Mesenchymal stem cell (in vitro differentiated cells and primary cell): ENCODE measurements around the gene ATP6V1F.
A peak's percentile ranks its signal among the peaks of the same experiment; 100 is the strongest.

ENCODE experiments used
- DNase-seq: peaks from one replicate; pipeline ENCODE4 v3.0.0-alpha.2; 2013
- H2AFZ ChIP-seq: one replicate; pipeline ENCODE4 v1.6.1; 2013; ENCODE audit warnings: low read depth, mild to moderate bottlenecking, control low read depth, inconsistent platforms, low read length, moderate library complexity
- H2AK5ac ChIP-seq: 2 replicates; pipeline ENCODE4 v1.6.1; 2013; ENCODE audit warnings: low read length, moderate library complexity, mild to moderate bottlenecking, inconsistent platforms; ENCODE audit not compliant: severe bottlenecking
- H2BK120ac ChIP-seq: one replicate; pipeline ENCODE4 v1.6.1; 2013; ENCODE audit warnings: low read depth, mild to moderate bottlenecking, inconsistent platforms, low read length, moderate library complexity
- H2BK12ac ChIP-seq, 2 experiments: one replicate each; pipeline ENCODE4 v1.6.1; 2013; ENCODE audit warnings: inconsistent platforms in 2 of 2, low read length in 2 of 2, mild to moderate bottlenecking in 2 of 2, moderate library complexity in 2 of 2, control low read depth in 1 of 2
- H2BK15ac ChIP-seq: one replicate; pipeline ENCODE4 v1.6.1; 2013; ENCODE audit warnings: mild to moderate bottlenecking, low read depth, inconsistent platforms; ENCODE audit not compliant: poor library complexity, severe bottlenecking
- H2BK5ac ChIP-seq: 2 replicates; pipeline ENCODE4 v1.6.1; 2013; ENCODE audit warnings: low read depth, mild to moderate bottlenecking, low read length, control low read depth, inconsistent platforms; ENCODE audit not compliant: poor library complexity, severe bottlenecking
- H3K14ac ChIP-seq, 2 experiments: one replicate each; pipeline ENCODE4 v1.6.1; 2013; ENCODE audit warnings: inconsistent platforms in 2 of 2, low read length in 2 of 2, control low read depth in 1 of 2, mild to moderate bottlenecking in 1 of 2, moderate library complexity in 1 of 2
- H3K18ac ChIP-seq, 2 experiments: one replicate each; pipeline ENCODE4 v1.6.1; 2013; ENCODE audit warnings: inconsistent platforms in 2 of 2, low read length in 2 of 2, control low read depth in 1 of 2, low read depth in 1 of 2, mild to moderate bottlenecking in 1 of 2
- H3K23ac ChIP-seq, 2 experiments: one replicate each; pipeline ENCODE4 v1.6.1; 2013; ENCODE audit warnings: inconsistent platforms in 2 of 2, low read length in 2 of 2, mild to moderate bottlenecking in 2 of 2, moderate library complexity in 2 of 2, control low read depth in 1 of 2
- H3K27ac ChIP-seq: 2 replicates; pipeline ENCODE4 v1.5.1; 2013; ENCODE audit warnings: mild to moderate bottlenecking, moderate library complexity, low read length, control low read depth, inconsistent platforms; ENCODE audit not compliant: poor library complexity, severe bottlenecking
- H3K27me3 ChIP-seq, 2 experiments: 2 replicates each; pipeline versions ENCODE4 v1.6.1 to v1.7.0; 2013; ENCODE audit warnings: low read length in 2 of 2, mild to moderate bottlenecking in 2 of 2, moderate library complexity in 2 of 2, control low read depth in 1 of 2, inconsistent platforms in 1 of 2; ENCODE audit not compliant: control insufficient read depth in 1 of 2, insufficient read depth in 1 of 2
- H3K36me3 ChIP-seq, 2 experiments: 2 replicates each; pipeline versions ENCODE4 v1.6.1 to v1.7.0; 2013; ENCODE audit warnings: low read length in 2 of 2, control low read depth in 1 of 2, inconsistent platforms in 1 of 2, low read depth in 1 of 2, mild to moderate bottlenecking in 1 of 2; ENCODE audit not compliant: insufficient read depth in 2 of 2, control insufficient read depth in 1 of 2
- H3K4ac ChIP-seq, 2 experiments: one replicate each; pipeline ENCODE4 v1.6.1; 2013; ENCODE audit warnings: inconsistent platforms in 2 of 2, low read length in 2 of 2, mild to moderate bottlenecking in 2 of 2, moderate library complexity in 2 of 2, control low read depth in 1 of 2, low read depth in 1 of 2
- H3K4me1 ChIP-seq: 2 replicates; pipeline ENCODE4 v1.6.1; 2013; ENCODE audit warnings: low read depth, low read length, control low read depth; ENCODE audit not compliant: control insufficient read depth, insufficient read depth
- H3K4me2 ChIP-seq: 2 replicates; pipeline ENCODE4 v1.6.1; 2013; ENCODE audit warnings: low read length, mild to moderate bottlenecking, inconsistent platforms; ENCODE audit not compliant: poor library complexity, severe bottlenecking
- H3K4me3 ChIP-seq, 2 experiments: 2 replicates each; pipeline versions ENCODE4 v1.5.1 to v1.7.0; 2013; ENCODE audit warnings: low read length in 2 of 2, mild to moderate bottlenecking in 2 of 2, control low read depth in 1 of 2, low read depth in 1 of 2; ENCODE audit not compliant: insufficient read depth in 1 of 2
- H3K79me1 ChIP-seq: replicated peaks from 2 replicates; pipeline ENCODE4 v1.6.1; 2013; ENCODE audit warnings: mild to moderate bottlenecking, control low read depth, low read length, inconsistent platforms; ENCODE audit not compliant: poor library complexity, severe bottlenecking
- H3K9ac ChIP-seq: 2 replicates; pipeline ENCODE4 v1.7.0; 2013; ENCODE audit warnings: mild to moderate bottlenecking, low read length, moderate library complexity
- H3K9me3 ChIP-seq: 2 replicates; pipeline ENCODE4 v1.7.0; 2013; ENCODE audit warnings: mild to moderate bottlenecking, low read length; ENCODE audit not compliant: control insufficient read depth
- H4K8ac ChIP-seq: one replicate; pipeline ENCODE4 v1.6.1; 2013; ENCODE audit warnings: inconsistent platforms, mild to moderate bottlenecking, low read length, moderate library complexity
- H4K91ac ChIP-seq: one replicate; pipeline ENCODE4 v1.6.1; 2013; ENCODE audit warnings: mild to moderate bottlenecking, low read length, inconsistent platforms
- WGBS: methylation state at CpG from one replicate; pipeline ENCODE4 v1.1.7; 2013; ENCODE audit warnings: mixed read lengths; 5-methylcytosine and 5-hydroxymethylcytosine counted together

Gene ATP6V1F

DNA sequence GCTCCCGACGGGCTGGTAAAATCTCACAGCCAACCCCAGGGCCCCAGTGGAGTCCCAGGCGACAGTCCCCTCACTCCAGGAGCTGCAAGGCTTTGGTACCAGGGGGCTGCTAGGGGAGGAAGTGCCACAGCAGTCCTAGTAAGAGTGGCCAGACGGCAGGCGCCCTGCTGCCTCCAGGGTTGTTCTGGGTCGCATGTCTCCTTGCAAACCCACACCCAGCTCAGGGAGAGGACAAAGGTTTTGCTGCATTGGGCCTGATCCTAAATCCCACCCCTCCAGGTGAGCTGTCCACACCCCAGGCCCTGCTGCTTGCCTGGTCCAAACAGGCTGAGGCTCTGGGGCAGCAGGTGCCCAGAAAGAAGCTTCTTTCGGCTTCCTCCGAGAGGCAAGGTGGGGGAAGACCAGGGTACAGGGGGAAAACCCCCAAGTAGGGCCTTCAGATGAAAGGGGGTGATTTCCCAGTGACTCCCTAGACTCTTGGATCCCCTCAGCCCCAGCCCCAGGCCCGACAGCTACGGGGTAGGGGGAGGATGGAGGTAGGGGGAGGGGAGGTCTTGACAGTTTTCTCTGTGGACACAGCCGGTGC lies 52.0 kb downstream of the ATP6V1F start:
- Histone ChIP-seq H3K14ac (no peak overlapping the region), H3K79me1 (no peaks in the 10 kb centered on the region), H3K4me1 (peaks cover 20% of the 10 kb centered on the region), H4K91ac (no peak overlapping the region), H3K4ac (no peak overlapping the region), H2BK15ac (no peak overlapping the region), H2AFZ (peak overlapping the region; percentile 48), H3K4me3 (no peak overlapping the region), H4K8ac (no peak overlapping the region), H3K23ac (no peak overlapping the region), H3K36me3 (no peaks in the 10 kb centered on the region), H3K27me3 (peaks cover 43 to 79% of the 10 kb centered on the region in 2 experiments), H2AK5ac (no peak overlapping the region), H2BK120ac (no peak overlapping the region), H3K18ac (no peak overlapping the region), H3K9me3 (no peaks in the 10 kb centered on the region), H2BK12ac (no peak overlapping the region), H2BK5ac (no peak overlapping the region), H3K9ac (no peak overlapping the region), H3K4me2 (no peak overlapping the region), H3K27ac (no peak overlapping the region)
- no peak for DNase-seq
- WGBS = 43% methylated on average over 8 of the region's 11 CpGs

GRCh38 chr7:128915271-128915819 lies 52.7 kb downstream of the ATP6V1F start:
- no peak overlapping the region for H2AK5ac ChIP-seq
- no peak overlapping the region for H3K4ac ChIP-seq
- H3K9ac ChIP-seq = no peak overlapping the region
- no peak overlapping the region for H2AFZ ChIP-seq
- H4K8ac ChIP-seq = no peak overlapping the region
- no peak overlapping the region for H2BK12ac ChIP-seq
- H3K4me1 ChIP-seq = peaks cover 19% of the 10 kb centered on the region
- no peak overlapping the region for H2BK120ac ChIP-seq
- peak overlapping the region; percentile 55 for H3K4me2 ChIP-seq
- H3K27ac ChIP-seq = no peak overlapping the region
- H3K36me3 ChIP-seq = no peaks in the 10 kb centered on the region
- no peaks in the 10 kb centered on the region for H3K9me3 ChIP-seq
- H3K79me1 ChIP-seq = no peaks in the 10 kb centered on the region
- no peak overlapping the region for H3K23ac ChIP-seq
- H3K27me3 ChIP-seq = peaks cover 50 to 79% of the 10 kb centered on the region in 2 experiments
- H3K4me3 ChIP-seq = no peak overlapping the region
- no peak overlapping the region for H4K91ac ChIP-seq
- no peak for DNase-seq
- H3K14ac ChIP-seq = no peak overlapping the region
- WGBS = 16% methylated on average over 33 of the region's 34 CpGs
- no peak overlapping the region for H2BK5ac ChIP-seq
- H2BK15ac ChIP-seq = no peak overlapping the region
- H3K18ac ChIP-seq = no peak overlapping the region
